ENCODE data around the gene GALR3. TPM values are rescaled to one million over a fixed set of nuclear protein-coding genes. Genes with fewer than 3 reads are reported as not detected.

The GALR3 gene
- total RNA-seq, 2 donors from 2014 or later: 0.85 TPM; not detected in 1

- Histone ChIP-seq H3K27ac (peak overlapping the region in 1 of 2 donors; percentile 45), H3K4me1 (replicated peaks) (peaks cover 8% of the 10 kb centered on the region), H3K9me3 (no peaks in the 10 kb centered on the region), H3K36me3 (peaks cover 0 to 11% of the 10 kb centered on the region in 2 donors), H3K27me3 (replicated peaks; ENCODE audit: insufficient read depth) (no peaks in the 10 kb centered on the region), H3K4me3 (peak overlapping the region; percentile 12 to 23)
- WGBS: 2% methylated on average over 26 of the region's 29 CpGs
- intact Hi-C loops (cut with DNase I): loop anchor here (1.0 to 2.0 kb wide), 2 partner anchors 45 to 147 kb away; no protein-coding TSS in a partner anchor
- TF ChIP-seq CTCF (IDR thresholded peaks at IDR 0.05): peak; percentile 86 to 97 (median 95)
- TF ChIP-seq POLR2AphosphoS5 (IDR thresholded peaks at IDR 0.05): peak; percentile 80
- no peak for TF ChIP-seq POLR2A (IDR thresholded peaks at IDR 0.05)
- peak; percentile 65 for DNase-seq (ENCODE audit: low spot score)
These were observed 5.3 kb upstream of the GALR3 start for GRCh38 chr22:37817705-37818408.

- Histone ChIP-seq H3K9me3 (no peaks in the 10 kb centered on the region), H3K27me3 (replicated peaks; ENCODE audit: insufficient read depth) (no peaks in the 10 kb centered on the region), H3K36me3 (peaks cover 0 to 7% of the 10 kb centered on the region in 2 donors), H3K4me3 (peak overlapping the region in 1 of 2 donors; percentile 23), H3K4me1 (replicated peaks) (peaks cover 8% of the 10 kb centered on the region), H3K27ac (no peak overlapping the region)
- intact Hi-C loops (cut with DNase I): no loop called here
- TF ChIP-seq CTCF (IDR thresholded peaks at IDR 0.05): peak in 3 of 4 experiments; percentile 16 to 47 (median 47)
- peak; percentile 23 for TF ChIP-seq POLR2AphosphoS5 (IDR thresholded peaks at IDR 0.05)
- TF ChIP-seq POLR2A (IDR thresholded peaks at IDR 0.05): no peak
- DNase-seq (ENCODE audit: low spot score): peak; percentile 44
- 3% methylated on average over 36 of the region's 68 CpGs for WGBS
These were observed 4.6 kb upstream of the GALR3 start for GRCh38 chr22:37818409-37819104.

- Histone ChIP-seq H3K27me3 (replicated peaks; ENCODE audit: insufficient read depth) (no peaks in the 10 kb centered on the region), H3K36me3 (peaks cover 0 to 7% of the 10 kb centered on the region in 2 donors), H3K27ac (no peak overlapping the region), H3K9me3 (no peaks in the 10 kb centered on the region), H3K4me1 (replicated peaks) (peaks cover 8% of the 10 kb centered on the region), H3K4me3 (peak overlapping the region in 1 of 2 donors; percentile 23)
- TF ChIP-seq POLR2A (IDR thresholded peaks at IDR 0.05): no peak
- TF ChIP-seq POLR2AphosphoS5 (IDR thresholded peaks at IDR 0.05): no peak
- no peak for TF ChIP-seq CTCF (IDR thresholded peaks at IDR 0.05)
- WGBS: 26% methylated on average over 12 of the region's 14 CpGs
- no peak for DNase-seq (ENCODE audit: low spot score)
- intact Hi-C loops (cut with DNase I): no loop called here
These were observed 4.1 kb upstream of the GALR3 start for GRCh38 chr22:37819105-37819433.

GRCh38 chr22:37820350-37820749 lies 2.8 kb upstream of the GALR3 start:
- TF ChIP-seq POLR2A (IDR thresholded peaks at IDR 0.05) (no peak), POLR2AphosphoS5 (IDR thresholded peaks at IDR 0.05) (no peak)
- Histone ChIP-seq H3K9me3 (no peaks in the 10 kb centered on the region), H3K27ac (no peak overlapping the region), H3K4me1 (replicated peaks) (peaks cover 8% of the 10 kb centered on the region), H3K27me3 (replicated peaks; ENCODE audit: insufficient read depth) (no peaks in the 10 kb centered on the region), H3K36me3 (no peaks in the 10 kb centered on the region), H3K4me3 (no peak overlapping the region)
- no peak for DNase-seq (ENCODE audit: low spot score)
- 92% methylated on average over 5 of the region's 5 CpGs for WGBS
- intact Hi-C loops (cut with DNase I): no loop called here

- H3K36me3 ChIP-seq: no peaks in the 10 kb centered on the region
- intact Hi-C loops (cut with DNase I): no loop called here
- WGBS: 53% methylated on average over 8 of the region's 8 CpGs
- peaks cover 8% of the 10 kb centered on the region for H3K4me1 ChIP-seq (replicated peaks)
- no peaks in the 10 kb centered on the region for H3K9me3 ChIP-seq
- DNase-seq (ENCODE audit: low spot score): no peak
- H3K27me3 ChIP-seq (replicated peaks; ENCODE audit: insufficient read depth): no peaks in the 10 kb centered on the region
- H3K4me3 ChIP-seq: no peak overlapping the region
- TF ChIP-seq POLR2A (IDR thresholded peaks at IDR 0.05): no peak
- no peak for TF ChIP-seq CTCF (IDR thresholded peaks at IDR 0.05)
- no peak for TF ChIP-seq POLR2AphosphoS5 (IDR thresholded peaks at IDR 0.05)
- no peak overlapping the region for H3K27ac ChIP-seq
These were observed 926 bp upstream of the GALR3 start for GRCh38 chr22:37822079-37822833.
